CD4-positive, alpha-beta T cell treated with Interleukin-4 for 1 hour (primary cell): ENCODE data around the gene KRT6B.
"Not testable (repeated sequence)": the region's sequence is repeated elsewhere in the genome, so short reads cannot be mapped to it uniquely, and the experiment has no call there.

Experiments
- DNase-seq, 2 donors: peaks; one replicate each; pipeline ENCODE4 v3.0.0-alpha.2; 2020 to 2022

The KRT6B gene

DNA sequence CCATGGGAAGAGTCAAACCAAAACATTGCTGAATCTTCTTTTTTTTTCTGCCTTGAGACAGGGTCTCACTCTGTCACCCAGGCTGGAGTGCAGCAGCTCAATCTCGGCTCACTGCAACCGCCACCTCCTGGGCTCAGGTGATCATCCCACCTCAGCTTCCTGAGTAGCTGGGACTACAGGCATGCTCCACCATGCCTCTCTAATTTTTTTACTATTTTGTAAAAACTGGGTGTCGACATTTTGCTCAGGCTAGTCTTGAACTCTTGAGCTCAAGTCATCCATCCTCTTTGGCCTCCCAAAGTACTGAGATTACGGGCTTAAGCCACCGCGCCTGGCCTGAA lies 16.3 kb downstream of the KRT6B start:
- DNase-seq, result no peak

DNA sequence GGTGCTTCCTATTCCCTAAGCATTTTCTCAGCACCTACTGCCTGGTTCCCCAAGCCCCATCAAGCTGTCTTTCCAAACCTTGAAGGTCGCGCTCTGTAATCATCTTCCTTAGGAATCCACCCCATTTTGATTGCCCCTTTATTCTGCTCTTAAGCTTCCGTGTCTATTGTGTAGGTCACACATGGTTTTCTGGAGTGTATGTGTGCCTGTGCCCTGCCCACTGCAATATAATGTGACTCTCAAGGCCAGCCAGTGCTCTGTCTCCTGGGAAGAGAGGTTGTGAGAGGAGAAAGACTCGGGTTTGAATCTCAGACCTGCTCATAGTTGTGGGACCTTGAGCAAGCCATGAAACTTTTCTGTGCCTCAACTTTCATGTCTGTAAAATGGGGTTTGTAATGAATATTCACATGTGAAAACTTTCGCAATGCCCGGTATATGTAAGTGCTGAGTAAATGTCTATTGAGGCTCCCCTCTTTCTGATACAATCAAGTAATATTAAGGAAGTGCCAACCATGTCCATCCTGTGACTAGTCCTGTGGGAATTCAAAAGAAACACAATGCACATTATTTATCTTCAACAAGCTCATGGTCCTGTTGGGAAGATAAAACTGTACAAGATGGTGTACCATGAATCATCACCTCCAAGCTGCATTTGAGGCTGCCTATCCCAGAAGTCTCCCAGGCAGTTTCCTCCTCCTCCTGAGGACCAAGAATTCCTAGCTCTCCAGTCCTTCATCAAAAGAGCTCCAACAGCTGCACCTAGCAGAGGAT lies 17.0 kb downstream of the KRT6B start:
- no peak for DNase-seq

DNA sequence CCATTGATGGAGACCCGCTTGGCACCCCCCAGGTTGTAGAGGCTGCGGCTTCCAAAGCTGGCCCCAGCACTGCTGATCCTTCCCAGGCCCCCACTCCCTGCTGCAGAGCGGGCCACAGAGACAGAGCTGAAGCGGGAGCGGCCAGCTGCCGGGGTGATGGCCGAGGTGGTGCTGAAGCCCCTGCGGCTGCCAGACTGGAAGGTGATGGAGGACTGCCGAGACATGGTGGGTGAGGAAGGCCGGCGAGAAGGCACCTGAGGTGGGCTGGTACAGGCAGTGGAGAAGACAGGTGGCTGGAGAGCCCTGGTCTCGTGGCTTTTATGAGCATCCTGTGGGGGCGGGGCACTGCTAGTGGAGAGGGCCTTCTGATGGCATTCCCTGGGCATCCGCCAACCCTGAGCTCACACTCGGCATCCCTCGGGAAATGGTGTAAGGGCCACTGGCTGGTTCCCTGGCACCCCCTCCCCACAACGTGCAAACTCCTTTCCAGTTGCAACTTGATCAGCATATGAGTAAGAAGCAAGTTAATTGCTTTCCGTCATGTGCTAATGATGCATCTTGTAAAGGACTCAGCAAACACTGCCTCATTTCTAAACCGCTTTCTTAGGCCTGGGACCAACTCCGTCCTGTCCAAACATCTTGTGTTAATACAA lies 17.7 kb downstream of the KRT6B start, which contains the start of gene KRT75:
Gene KRT75, minus strand, starts transcription at position 291 of the 653 bp plus-strand sequence. Its CDS starts 67 bp downstream, at position 224.
- no peak for DNase-seq

DNA sequence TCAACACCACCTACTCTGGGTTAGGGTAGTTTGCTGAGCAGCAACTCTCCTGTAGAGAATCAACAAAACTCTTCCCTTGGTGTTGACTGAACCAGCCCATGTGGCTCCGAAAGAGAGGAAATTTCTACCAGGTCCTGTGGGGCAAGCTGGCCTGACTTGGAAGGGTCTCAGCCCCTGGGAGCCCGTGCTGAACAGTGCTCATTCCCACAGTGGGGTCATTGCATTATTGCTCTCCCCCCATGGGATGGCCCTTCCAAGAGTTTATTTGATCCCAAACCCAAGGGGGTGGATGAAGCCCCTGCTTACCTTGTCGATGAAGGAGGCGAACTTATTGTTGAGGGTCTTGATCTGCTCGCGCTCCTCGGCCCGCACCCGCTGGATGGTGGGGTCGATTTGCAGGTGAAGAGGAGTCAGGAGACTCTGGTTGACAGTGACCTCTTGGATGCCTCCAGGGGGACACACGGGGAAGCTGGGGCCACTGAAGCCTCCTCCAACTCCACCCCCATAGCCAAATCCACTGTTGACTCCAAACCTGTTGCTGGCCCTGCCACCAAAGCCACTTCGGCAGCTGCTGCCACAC lies 18.4 kb downstream of the KRT6B start:
- no peak for DNase-seq

GRCh38 chr12:52432559-52433207 lies 19.3 kb downstream of the KRT6B start:
- DNase-seq, result no peak

- DNase-seq, result no peak
Measured at GRCh38 chr12:52428121-52428520, 23.8 kb downstream of the KRT6B start.

DNA sequence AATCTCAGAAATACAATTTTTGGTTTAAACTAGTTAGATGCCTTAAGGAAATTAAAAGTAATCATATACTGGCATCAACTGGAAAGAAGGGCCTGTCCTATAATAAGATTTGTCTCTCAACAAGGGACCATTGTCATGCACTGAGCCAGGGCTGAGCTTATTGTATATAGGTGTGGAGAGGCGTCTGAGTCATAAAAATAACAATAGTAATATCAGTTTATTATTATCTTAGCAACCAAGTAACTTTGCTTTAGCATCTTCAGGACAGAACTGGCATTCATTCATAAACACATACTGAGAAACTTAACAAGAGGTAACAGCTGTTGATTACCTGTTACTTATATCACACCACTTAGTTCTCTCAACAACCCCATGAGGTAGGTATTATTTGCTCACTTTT lies 24.9 kb downstream of the KRT6B start:
- no peak for DNase-seq

- DNase-seq, result no peak
Measured at GRCh38 chr12:52426034-52426433, 25.9 kb downstream of the KRT6B start.

GRCh38 chr12:52425466-52425865 lies 26.5 kb downstream of the KRT6B start:
- DNase-seq, result no peak

- no peak for DNase-seq
Measured at GRCh38 chr12:52423661-52424500, 28.1 kb downstream of the KRT6B start.

DNA sequence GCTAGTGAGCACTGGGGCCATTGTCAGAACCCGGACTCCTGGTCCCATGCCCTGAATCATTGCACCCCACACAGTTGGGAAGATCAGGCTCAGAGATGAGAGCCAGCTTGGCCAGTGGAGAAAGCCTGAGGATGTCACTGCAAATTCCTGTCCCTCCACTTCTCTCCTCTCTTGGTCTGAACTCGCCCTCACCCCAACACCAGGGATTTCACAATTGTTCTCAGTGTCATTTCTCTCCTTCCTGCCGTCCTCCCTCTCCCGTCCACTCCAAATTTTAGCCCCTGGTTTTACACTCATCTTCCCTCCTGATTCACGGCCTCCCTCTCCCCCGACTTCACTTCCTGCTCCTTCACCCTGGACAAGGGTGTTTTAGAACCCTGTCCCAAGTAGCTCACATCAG lies 28.9 kb downstream of the KRT6B start:
- no peak for DNase-seq

DNA sequence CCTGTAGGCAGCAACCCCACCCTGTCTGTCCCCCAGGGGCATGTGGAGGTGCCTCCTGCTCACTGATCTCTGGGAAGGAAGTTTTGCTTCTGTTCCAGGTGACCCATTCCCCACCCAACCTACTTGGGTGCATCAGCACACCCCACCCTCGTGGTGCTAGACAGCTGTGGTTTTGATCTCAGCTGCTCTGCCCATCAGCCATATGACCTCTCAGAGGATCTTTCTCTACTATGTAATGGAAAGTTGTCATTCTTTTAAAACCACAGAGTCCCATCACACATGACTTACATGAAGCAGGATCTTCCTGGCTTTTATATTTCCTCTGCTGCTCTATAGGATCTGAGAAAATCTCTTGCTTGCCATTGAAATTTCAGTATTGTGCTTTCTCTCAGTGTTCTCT lies 32.3 kb downstream of the KRT6B start:
- no peak for DNase-seq

DNA sequence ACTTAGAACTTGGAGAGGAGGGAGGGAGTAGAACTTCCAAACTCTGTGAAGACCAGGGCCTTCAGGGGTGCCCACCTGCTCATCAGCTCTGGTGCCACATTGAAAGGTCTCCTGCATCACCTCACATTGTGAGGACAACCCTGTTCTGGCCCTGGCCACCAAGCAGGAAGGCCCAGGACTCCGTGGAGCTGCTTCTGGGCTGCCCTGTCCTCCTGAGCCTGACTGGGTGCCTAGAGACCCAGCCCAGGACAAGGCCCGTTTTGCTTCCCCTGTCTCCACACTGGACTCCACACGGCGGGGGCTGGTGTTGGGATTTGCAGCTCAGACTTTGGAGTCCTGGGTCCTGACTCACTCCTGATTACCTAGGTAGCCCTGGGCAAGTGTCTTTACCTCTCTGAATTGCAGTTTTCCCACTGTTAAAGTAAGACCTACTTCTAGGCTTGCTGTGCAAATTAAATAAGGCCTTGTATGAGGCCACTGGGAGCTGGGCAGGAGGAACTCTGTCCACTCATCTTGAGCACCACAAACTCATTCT lies 33.3 kb downstream of the KRT6B start:
- no peak for DNase-seq

DNA sequence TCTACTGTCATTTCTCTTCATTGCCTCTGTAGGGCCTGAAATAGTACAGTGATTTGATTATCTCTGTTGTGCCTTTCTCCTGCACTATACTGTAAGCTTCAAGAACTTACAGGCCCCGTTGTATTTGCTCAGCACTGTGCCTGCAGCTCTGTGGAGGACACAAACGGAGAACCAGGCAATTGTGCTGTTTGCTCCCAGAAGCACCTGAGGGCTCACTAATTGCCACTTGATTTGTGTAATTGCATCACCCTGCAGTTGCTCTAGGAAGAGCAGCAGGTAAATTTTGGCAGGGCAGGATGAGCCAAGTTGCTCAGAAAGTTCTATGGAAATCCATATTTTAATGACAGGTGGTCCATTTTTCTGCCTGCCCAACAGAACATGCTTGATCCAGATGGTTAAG lies 34.2 kb downstream of the KRT6B start:
- DNase-seq, result no peak

GRCh38 chr12:52416795-52417194 lies 35.2 kb downstream of the KRT6B start:
- DNase-seq, result no peak

GRCh38 chr12:52415870-52416750 lies 35.8 kb downstream of the KRT6B start:
- DNase-seq, result no peak

GRCh38 chr12:52414936-52415335 lies 37.0 kb downstream of the KRT6B start:
- no peak for DNase-seq

DNA sequence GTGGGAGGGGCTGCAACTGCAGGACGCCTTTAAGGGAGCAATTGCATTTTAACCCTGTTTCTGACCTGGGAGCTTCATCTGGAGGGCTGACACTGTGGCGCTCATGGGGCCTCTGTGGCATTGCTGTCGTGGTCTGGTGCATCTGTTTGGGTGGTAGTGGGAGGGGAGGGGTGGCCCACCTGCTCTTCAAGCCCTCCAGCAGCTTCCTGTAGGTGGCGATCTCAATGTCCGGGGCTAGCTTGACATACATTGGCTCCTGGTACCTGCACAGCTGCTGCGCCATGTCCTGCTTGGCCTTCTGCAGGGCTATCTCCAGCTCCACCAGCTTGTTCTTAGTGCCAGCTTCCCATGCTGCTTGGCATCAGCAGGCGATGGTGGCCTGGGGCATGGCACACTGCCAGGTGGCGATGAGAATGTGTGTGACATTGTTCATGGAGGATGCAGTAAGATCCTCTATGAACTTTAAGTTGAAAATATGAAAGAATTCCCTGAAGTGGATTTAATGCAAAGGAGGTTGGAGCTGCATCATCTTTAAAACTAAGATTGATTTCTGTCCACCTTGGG lies 38.1 kb downstream of the KRT6B start:
- DNase-seq, result no peak

DNA sequence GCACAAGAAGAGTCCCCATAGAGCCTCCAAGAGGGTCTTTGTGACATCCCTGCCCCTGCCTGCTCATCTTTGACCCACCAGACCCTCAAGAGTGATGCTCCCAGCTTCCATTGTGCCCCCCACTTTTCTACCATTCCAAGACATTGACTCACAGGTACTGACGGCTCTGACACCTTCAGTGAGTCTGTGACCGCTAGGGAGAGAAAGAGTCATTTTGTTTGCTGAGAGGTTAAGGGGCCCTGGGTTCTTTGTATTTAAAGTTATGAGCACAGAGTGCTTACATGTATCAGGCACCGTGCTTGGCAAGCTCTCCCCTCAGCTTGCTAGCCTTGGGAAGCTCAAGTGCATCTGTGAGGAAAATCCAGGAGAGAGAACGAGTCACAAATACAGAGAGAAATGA lies 38.7 kb downstream of the KRT6B start:
- no peak for DNase-seq

DNA sequence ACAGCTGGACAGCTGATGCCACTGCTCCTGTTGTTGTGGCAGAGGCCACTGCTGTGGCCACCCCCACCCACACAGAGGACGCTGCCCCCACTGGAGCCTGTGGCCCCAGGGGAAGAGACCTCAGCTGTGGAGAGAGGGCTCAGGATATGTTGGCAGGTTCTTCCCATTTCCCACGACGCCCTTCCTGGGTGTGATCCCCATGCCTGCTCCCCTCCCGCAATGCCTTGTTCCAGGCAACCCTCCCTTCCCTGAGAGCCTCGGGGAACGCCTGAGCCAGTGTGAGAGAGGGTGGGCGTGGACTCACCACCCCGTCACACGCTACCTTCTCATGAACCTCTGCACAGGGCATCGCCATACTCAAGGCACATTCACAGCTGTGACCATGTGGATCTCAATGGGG lies 40.1 kb downstream of the KRT6B start:
- no peak for DNase-seq

DNA sequence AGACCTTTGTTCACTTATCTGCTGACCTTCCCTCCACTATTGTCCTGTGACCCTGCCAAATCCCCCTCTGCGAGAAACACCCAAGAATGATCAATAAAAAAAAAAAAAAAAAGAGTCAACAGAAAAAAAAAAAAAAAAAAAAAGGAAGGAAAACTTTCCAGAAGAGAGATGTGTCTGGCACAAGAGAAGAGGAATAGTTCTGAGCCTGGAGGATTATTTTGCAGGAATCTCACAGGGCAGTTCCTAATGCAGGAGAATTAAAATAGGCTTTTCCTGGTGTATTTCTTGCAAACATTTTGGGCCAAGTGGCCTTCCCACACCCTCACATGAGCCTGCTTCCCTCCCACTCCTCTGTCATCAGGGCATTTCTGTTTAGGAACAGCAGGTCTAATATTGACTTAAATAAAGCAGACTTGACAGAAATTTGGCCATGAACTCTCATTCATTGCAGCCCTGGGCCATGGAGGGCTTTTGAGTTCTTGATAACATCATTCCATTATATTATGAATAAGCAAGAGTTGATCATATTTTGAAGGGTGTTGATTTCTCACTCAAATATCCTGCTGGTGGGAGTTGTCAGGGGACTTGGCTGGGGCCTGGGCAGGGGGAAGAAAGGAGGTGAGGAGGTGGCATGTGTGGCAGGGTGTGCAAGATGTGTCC lies 41.2 kb downstream of the KRT6B start:
- not testable (repeated sequence) for DNase-seq
